HG03060 (cell line): Measurements from ENCODE around the gene NTHL1.

ENCODE experiments used
- ATAC-seq: cut with Tn5 transposase; IDR thresholded peaks from one replicate; pipeline ENCODE4 v1.9.1; 2021; ENCODE audit warnings: low read depth, moderate number of reproducible peaks; ENCODE audit not compliant: unreplicated experiment

NTHL1 gene

GRCh38 chr16:2070576-2071453 is 23.2 kb upstream of the NTHL1 start:
- ATAC-seq: no peak

- no peak for ATAC-seq
Measured at GRCh38 chr16:2066139-2066538, 18.5 kb upstream of the NTHL1 start.

GRCh38 chr16:2064368-2064945 is 16.8 kb upstream of the NTHL1 start:
- ATAC-seq: no peak

DNA sequence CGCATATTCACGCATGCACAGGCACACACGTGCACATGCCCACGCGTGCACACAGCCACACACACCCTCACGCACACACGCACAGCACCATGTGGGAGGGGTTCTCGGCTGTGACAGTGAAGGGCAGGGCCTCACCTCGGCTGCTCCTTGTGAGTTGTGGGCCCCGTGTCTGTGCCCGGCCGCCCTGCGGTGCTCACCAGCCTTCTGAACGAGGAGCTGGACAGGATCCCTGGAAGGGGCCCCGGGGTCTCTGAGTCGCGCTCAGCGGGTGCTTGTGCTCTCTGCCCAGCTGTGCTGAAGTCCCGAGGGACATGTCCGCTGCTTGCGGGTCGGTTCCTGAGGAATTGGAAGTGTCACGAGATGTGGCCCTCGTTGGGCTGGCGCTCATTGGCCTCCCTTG is 16.2 kb upstream of the NTHL1 start:
- ATAC-seq: no peak

DNA sequence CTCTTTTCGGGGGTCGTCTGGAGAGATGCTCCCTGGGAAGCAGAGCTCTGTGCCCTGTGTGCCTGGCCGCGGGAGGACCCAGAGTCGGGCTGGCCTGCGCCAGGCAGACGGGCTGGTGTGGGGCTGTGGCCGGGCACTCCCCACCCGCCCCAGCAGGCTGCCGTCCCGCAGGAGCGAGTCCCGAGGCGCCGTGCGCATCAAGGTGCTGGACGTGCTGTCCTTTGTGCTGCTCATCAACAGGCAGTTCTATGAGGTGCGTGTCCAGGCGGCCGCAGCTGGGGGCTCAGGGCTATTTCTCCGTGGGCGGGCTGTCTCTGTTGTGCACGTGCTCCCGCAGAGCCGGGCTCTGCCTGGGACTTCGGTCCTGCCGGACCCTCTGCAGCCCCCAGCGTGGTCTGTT is 15.2 kb upstream of the NTHL1 start:
- no peak for ATAC-seq

DNA sequence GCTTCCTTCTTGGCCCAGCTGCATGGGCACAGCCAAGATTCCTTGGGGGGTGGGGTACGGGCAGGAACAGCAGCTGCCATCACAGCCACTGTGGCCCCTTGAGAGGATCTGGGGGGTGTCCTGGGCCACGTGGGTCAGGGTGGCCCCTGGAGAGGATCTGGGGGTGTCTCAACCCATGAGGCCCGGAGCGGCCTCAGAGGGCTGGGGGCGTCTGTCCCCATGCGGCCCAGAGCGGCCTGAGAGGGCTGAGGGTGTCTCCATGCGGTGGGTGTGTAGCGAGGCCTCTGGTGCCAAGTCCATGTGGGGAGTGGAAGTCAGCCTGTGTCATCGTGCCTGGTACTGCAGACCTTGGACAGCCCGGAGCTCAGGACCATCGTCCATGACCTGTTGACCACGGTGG is 13.9 kb upstream of the NTHL1 start:
- no peak for ATAC-seq

GRCh38 chr16:2061023-2061422 is 13.4 kb upstream of the NTHL1 start:
- no peak for ATAC-seq

- no peak for ATAC-seq
Measured at GRCh38 chr16:2060346-2060745, 12.7 kb upstream of the NTHL1 start.

- no peak for ATAC-seq
Measured at GRCh38 chr16:2058872-2059271, 11.2 kb upstream of the NTHL1 start.

GRCh38 chr16:2058420-2058819 is 10.8 kb upstream of the NTHL1 start:
- ATAC-seq: no peak

GRCh38 chr16:2057438-2057837 is 9.8 kb upstream of the NTHL1 start:
- no peak for ATAC-seq

DNA sequence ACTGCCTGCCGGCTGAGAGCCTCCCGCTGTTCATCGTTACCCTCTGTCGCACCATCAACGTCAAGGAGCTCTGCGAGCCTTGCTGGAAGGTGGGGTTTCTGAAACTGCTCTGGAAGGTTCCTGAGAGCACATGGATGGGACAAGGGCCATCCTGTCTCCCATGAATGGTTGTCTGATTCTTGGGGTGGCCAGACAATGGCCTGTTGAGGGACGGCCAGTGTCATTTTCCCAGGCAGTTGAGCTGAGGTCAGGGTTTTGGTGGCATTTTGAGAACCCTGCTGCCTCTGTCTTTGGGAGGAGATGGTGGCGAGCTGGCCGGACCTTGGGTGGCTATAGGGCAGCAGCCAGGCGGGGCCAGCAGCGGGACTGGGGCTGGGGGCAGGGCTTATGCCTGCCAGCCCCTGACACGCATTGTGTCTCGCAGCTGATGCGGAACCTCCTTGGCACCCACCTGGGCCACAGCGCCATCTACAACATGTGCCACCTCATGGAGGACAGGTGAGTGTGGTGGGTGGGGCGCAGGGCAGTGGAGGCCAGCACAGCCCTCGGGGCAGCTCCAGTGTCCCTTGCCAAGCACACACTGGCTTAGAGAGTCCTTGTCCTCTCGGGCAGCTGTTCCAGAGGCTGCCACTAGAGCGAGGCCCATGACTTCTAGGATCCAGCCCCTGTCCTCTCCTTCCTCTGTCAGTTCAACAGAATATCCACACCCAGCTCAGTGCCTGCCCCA is 9.2 kb upstream of the NTHL1 start:
- ATAC-seq: no peak

- ATAC-seq: no peak
Measured at GRCh38 chr16:2056077-2056476, 8.4 kb upstream of the NTHL1 start.

GRCh38 chr16:2054543-2055245 is 7.1 kb upstream of the NTHL1 start:
- ATAC-seq: no peak

DNA sequence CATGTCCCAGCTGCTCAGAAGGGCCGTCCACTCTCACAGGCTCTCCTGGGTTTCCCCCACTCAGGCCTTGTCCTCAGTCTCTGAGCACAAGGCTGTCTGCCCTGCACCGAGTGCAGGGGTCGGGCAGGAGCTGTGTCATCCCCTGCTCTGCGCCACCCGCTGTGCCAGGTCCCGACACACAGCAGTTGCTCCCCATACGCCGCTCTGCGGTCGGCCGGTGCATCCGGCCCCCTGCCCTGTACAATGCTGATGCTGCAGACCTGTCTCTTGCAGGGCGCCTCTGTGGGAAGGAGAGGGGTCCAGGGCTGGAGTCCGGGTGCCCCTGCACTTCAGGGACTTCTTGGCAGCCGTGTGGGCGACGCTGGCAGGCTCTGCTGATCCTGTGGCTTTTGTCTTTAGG is 6.3 kb upstream of the NTHL1 start:
- no peak for ATAC-seq

DNA sequence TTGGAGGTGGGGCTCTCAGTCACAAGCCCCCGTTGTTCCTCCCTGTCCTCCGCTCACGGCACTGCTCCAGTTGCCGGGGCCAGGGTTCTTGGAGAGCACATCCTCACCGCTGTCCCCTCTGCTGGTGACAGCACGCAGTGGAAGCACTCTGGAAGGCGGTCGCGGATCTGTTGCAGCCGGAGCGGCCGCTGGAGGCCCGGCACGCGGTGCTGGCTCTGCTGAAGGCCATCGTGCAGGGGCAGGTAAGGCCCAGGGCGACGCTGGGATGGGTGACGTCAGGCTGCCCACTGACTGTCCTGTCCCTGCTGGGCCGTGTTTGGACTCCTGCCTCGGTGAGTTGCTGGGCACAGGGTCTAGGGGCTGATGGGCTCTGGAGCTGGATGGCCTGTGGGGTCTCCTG is 5.6 kb upstream of the NTHL1 start:
- ATAC-seq: no peak

GRCh38 chr16:2048116-2048543 is 496 bp upstream of the NTHL1 start:
- ATAC-seq: no peak

- ATAC-seq: no peak
Measured at GRCh38 chr16:2046893-2047329, 723 bp downstream of the NTHL1 start.

- no peak for ATAC-seq
Measured at GRCh38 chr16:2045965-2046892, 1.4 kb downstream of the NTHL1 start.

GRCh38 chr16:2044541-2044940 is 3.1 kb downstream of the NTHL1 start:
- ATAC-seq: no peak
